KMS-11 (cell line): Measurements from ENCODE around the gene GPR148.

Source experiments
- H2AFZ ChIP-seq: fragments of 200-600 bp; sonication (generic); 2 replicates; pipeline ENCODE4 v1.6.1; 2016; ENCODE audit warnings: antibody characterized with exemption, mixed run types, low read depth
- H3K27ac ChIP-seq: fragments of 200-600 bp; sonication (generic); 2 replicates; pipeline ENCODE4 v1.6.1; 2016; ENCODE audit warnings: mild to moderate bottlenecking, mixed run types
- H3K27me3 ChIP-seq: fragments of 200-600 bp; sonication (generic); 2 replicates; pipeline ENCODE4 v1.6.1; 2017; ENCODE audit warnings: mild to moderate bottlenecking, low read depth, mixed run types, moderate library complexity; ENCODE audit not compliant: insufficient read depth
- H3K36me3 ChIP-seq: fragments of 200-600 bp; sonication (generic); 2 replicates; pipeline ENCODE4 v1.6.1; 2017; ENCODE audit warnings: mild to moderate bottlenecking, mixed run types; ENCODE audit not compliant: insufficient read depth
- H3K4me1 ChIP-seq: fragments of 200-600 bp; sonication (generic); 2 replicates; pipeline ENCODE4 v1.6.1; 2016; ENCODE audit warnings: mild to moderate bottlenecking, low read depth, mixed run types; ENCODE audit not compliant: poor library complexity, severe bottlenecking
- H3K4me2 ChIP-seq: fragments of 200-600 bp; sonication (generic); 2 replicates; pipeline ENCODE4 v1.7.0; 2016; ENCODE audit warnings: mild to moderate bottlenecking, mixed run types
- H3K4me3 ChIP-seq: fragments of 200-600 bp; sonication (generic); IDR thresholded peaks from 2 replicates; pipeline ENCODE4 v1.6.1; 2017; ENCODE audit warnings: low read depth, low read length, mixed read lengths; ENCODE audit not compliant: insufficient read depth
- H3K79me2 ChIP-seq: fragments of 200-600 bp; sonication (generic); 2 replicates; pipeline ENCODE4 v1.6.1; 2016; ENCODE audit warnings: low read depth, mixed run types; ENCODE audit not compliant: insufficient read depth
- H3K9ac ChIP-seq: fragments of 200-600 bp; sonication (generic); 2 replicates; pipeline ENCODE4 v1.6.1; 2016; ENCODE audit warnings: mild to moderate bottlenecking, mixed run types
- H4K20me1 ChIP-seq: fragments of 200-600 bp; sonication (generic); 2 replicates; pipeline ENCODE4 v1.6.1; 2016; ENCODE audit warnings: mild to moderate bottlenecking, mixed run types; ENCODE audit not compliant: insufficient read depth
- CTCF ChIP-seq: fragments of 200-600 bp; sonication (generic); conservative IDR thresholded peaks from 2 replicates; pipeline ENCODE4 v1.6.1; 2017; ENCODE audit warnings: low read depth, mild to moderate bottlenecking, antibody characterized with exemption, low read length, moderate library complexity, mixed read lengths

Gene GPR148

GRCh38 chr2:130737592-130737991, 8.7 kb downstream of the GPR148 start:
- H4K20me1 ChIP-seq: no peaks in the 10 kb centered on the region
- no peaks in the 10 kb centered on the region for H3K27me3 ChIP-seq
- no peaks in the 10 kb centered on the region for H3K36me3 ChIP-seq
- H3K27ac ChIP-seq: no peak overlapping the region
- no peaks in the 10 kb centered on the region for H3K4me1 ChIP-seq
- H3K9ac ChIP-seq: no peak overlapping the region
- H3K79me2 ChIP-seq: no peaks in the 10 kb centered on the region
- TF ChIP-seq CTCF: no peak
- H2AFZ ChIP-seq: no peak overlapping the region
- H3K4me2 ChIP-seq: no peak overlapping the region
- H3K4me3 ChIP-seq: no peak overlapping the region

- no peaks in the 10 kb centered on the region for H3K27me3 ChIP-seq
- no peaks in the 10 kb centered on the region for H3K36me3 ChIP-seq
- no peak for TF ChIP-seq CTCF
- H3K9ac ChIP-seq: no peak overlapping the region
- H3K4me2 ChIP-seq: no peak overlapping the region
- no peak overlapping the region for H2AFZ ChIP-seq
- no peaks in the 10 kb centered on the region for H3K79me2 ChIP-seq
- no peak overlapping the region for H3K4me3 ChIP-seq
- no peaks in the 10 kb centered on the region for H3K4me1 ChIP-seq
- H4K20me1 ChIP-seq: no peaks in the 10 kb centered on the region
- H3K27ac ChIP-seq: no peak overlapping the region
Measured at GRCh38 chr2:130740671-130741070, 11.8 kb downstream of the GPR148 start.

GRCh38 chr2:130743278-130743677, 14.4 kb downstream of the GPR148 start:
- Histone ChIP-seq H3K4me2 (no peak overlapping the region), H3K27ac (no peak overlapping the region), H3K27me3 (no peaks in the 10 kb centered on the region), H3K4me3 (no peak overlapping the region), H3K79me2 (no peaks in the 10 kb centered on the region), H3K9ac (no peak overlapping the region), H3K36me3 (no peaks in the 10 kb centered on the region), H4K20me1 (no peaks in the 10 kb centered on the region), H3K4me1 (no peaks in the 10 kb centered on the region), H2AFZ (no peak overlapping the region)
- TF ChIP-seq CTCF: no peak

GRCh38 chr2:130744287-130745117, 15.6 kb downstream of the GPR148 start:
- H3K36me3 ChIP-seq: no peaks in the 10 kb centered on the region
- H4K20me1 ChIP-seq: no peaks in the 10 kb centered on the region
- no peak overlapping the region for H3K4me3 ChIP-seq
- no peaks in the 10 kb centered on the region for H3K79me2 ChIP-seq
- no peaks in the 10 kb centered on the region for H3K4me1 ChIP-seq
- no peaks in the 10 kb centered on the region for H3K27me3 ChIP-seq
- no peak overlapping the region for H3K27ac ChIP-seq
- H3K4me2 ChIP-seq: no peak overlapping the region
- no peak overlapping the region for H3K9ac ChIP-seq
- H2AFZ ChIP-seq: no peak overlapping the region
- TF ChIP-seq CTCF: no peak
